Keratinocyte (primary cell): ENCODE measurements around the gene EEF1AKMT1. TPM values are rescaled to one million over a fixed set of nuclear protein-coding genes. Genes with fewer than 3 reads are reported as not detected.

Experiments used
- DNase-seq: peaks from one replicate; pipeline ENCODE4 v3.0.0-alpha.2; 2011; ENCODE audit warnings: low read depth, missing footprints, low spot score
- FAIRE-seq: peaks from 2 replicates; lab custom pipeline; 2011; peaks lifted over from hg19 to GRCh38; lab: Jason Lieb, UNC
- H2AFZ ChIP-seq: 2 replicates; pipeline ENCODE4 v1.6.0; 2012; ENCODE audit warnings: low read length, control low read depth, inconsistent platforms; ENCODE audit not compliant: control insufficient read depth
- H3K27ac ChIP-seq: 2 replicates; pipeline ENCODE4 v1.5.1; 2011; ENCODE audit warnings: low read length; ENCODE audit not compliant: control insufficient read depth, insufficient read depth
- H3K27me3 ChIP-seq: 3 replicates; pipeline ENCODE4 v1.6.0; 2011; ENCODE audit warnings: low read length; ENCODE audit not compliant: control insufficient read depth, insufficient read depth; ENCODE audit errors: extremely low read depth
- H3K36me3 ChIP-seq, 2 experiments: 2 replicates in 1 of 2; 3 replicates in 1 of 2; pipeline ENCODE4 v1.5.1; 2011; ENCODE audit warnings: low read length in 2 of 2, mild to moderate bottlenecking in 1 of 2; ENCODE audit not compliant: control insufficient read depth in 2 of 2, insufficient read depth in 2 of 2; ENCODE audit errors: extremely low read depth in 1 of 2
- H3K4me1 ChIP-seq: 3 replicates; pipeline ENCODE4 v1.5.1; 2011; ENCODE audit warnings: low read length; ENCODE audit not compliant: control insufficient read depth, insufficient read depth; ENCODE audit errors: extremely low read depth
- H3K4me2 ChIP-seq: 3 replicates; pipeline ENCODE4 v1.6.0; 2011; ENCODE audit warnings: low read depth, low read length; ENCODE audit not compliant: control insufficient read depth, insufficient read depth; ENCODE audit errors: extremely low read depth
- H3K4me3 ChIP-seq, 3 experiments: fragments of 200-600 bp in 1 of 3; sonication (generic) in 1 of 3; 2 replicates in 2 of 3; 3 replicates in 1 of 3; pipeline ENCODE4 v1.5.1; 2011 to 2016; ENCODE audit warnings: low read length in 3 of 3, mild to moderate bottlenecking in 3 of 3, control low read depth in 2 of 3, inconsistent platforms in 1 of 3, low read depth in 1 of 3, mixed read lengths in 1 of 3, mixed run types in 1 of 3, moderate library complexity in 1 of 3; ENCODE audit not compliant: control insufficient read depth in 2 of 3, insufficient read depth in 2 of 3; ENCODE audit errors: extremely low read depth in 1 of 3
- H3K79me2 ChIP-seq: 2 replicates; pipeline ENCODE4 v1.6.0; 2012; ENCODE audit warnings: low read length; ENCODE audit not compliant: control insufficient read depth, insufficient read depth
- H3K9ac ChIP-seq: 3 replicates; pipeline ENCODE4 v1.6.0; 2011; ENCODE audit warnings: low read length; ENCODE audit not compliant: control insufficient read depth, insufficient read depth; ENCODE audit errors: extremely low read depth
- H3K9me1 ChIP-seq: 3 replicates; pipeline ENCODE4 v1.6.0; 2011; ENCODE audit warnings: low read length; ENCODE audit not compliant: control insufficient read depth, insufficient read depth; ENCODE audit errors: extremely low read depth
- H3K9me3 ChIP-seq: 2 replicates; pipeline ENCODE4 v1.5.1; 2012; ENCODE audit warnings: low read depth, low read length; ENCODE audit not compliant: control insufficient read depth
- H4K20me1 ChIP-seq: 3 replicates; pipeline ENCODE4 v1.6.0; 2011; ENCODE audit warnings: low read length; ENCODE audit not compliant: control insufficient read depth, insufficient read depth; ENCODE audit errors: extremely low read depth
- EZH2 ChIP-seq: IDR thresholded peaks from one replicate; pipeline ENCODE4 v1.6.1; 2012; ENCODE audit warnings: inconsistent platforms, mild to moderate bottlenecking, low read length, moderate library complexity
- dilution Hi-C: fragments of 300-500 bp; cut with MboI; formaldehyde crosslinking; loops from one replicate; pipeline ENCODE4 v1.7.0; 2020; ENCODE audit warnings: low sequenced_read_pairs; ENCODE audit not compliant: extremely low pct_ligation_motif_present
- polyA plus RNA-seq, 5 experiments: library from polyadenylated mRNA; depleted of rRNA in 3 of 5; stranded (reverse) in 3 of 5; stranded (forward) in 1 of 5; unstranded in 1 of 5; fragments of >200 nt; gene quantifications; 1 replicate in 1 of 5; 2 replicates in 3 of 5; 3 replicates in 1 of 5; pipeline versions ENCODE4 v1.2.1 to v1.2.3, GENCODE V29; 2011 to 2012; ENCODE audit warnings: missing spikeins in 2 of 5, low read depth in 1 of 5, low replicate concordance in 1 of 5
- TF ChIP-seq, protein P1 (sequence below), 3 experiments: IDR thresholded peaks in 1 of 3; conservative IDR thresholded peaks in 1 of 3; optimal IDR thresholded peaks in 1 of 3; 2 replicates in 2 of 3; 3 replicates in 1 of 3; pipeline versions ENCODE3 to v1.5.1; 2011; ENCODE audit warnings: low read length in 3 of 3, mild to moderate bottlenecking in 3 of 3, moderate library complexity in 2 of 3, control low read depth in 1 of 3, inconsistent platforms in 1 of 3; ENCODE audit not compliant: insufficient read depth in 2 of 3; ENCODE audit errors: extremely low read depth in 1 of 3

EEF1AKMT1 gene
- polyA plus RNA-seq, 1 donor (not counting 4 experiments of a cell fraction or from before 2014, with no cell fraction given): 10.1 TPM

DNA sequence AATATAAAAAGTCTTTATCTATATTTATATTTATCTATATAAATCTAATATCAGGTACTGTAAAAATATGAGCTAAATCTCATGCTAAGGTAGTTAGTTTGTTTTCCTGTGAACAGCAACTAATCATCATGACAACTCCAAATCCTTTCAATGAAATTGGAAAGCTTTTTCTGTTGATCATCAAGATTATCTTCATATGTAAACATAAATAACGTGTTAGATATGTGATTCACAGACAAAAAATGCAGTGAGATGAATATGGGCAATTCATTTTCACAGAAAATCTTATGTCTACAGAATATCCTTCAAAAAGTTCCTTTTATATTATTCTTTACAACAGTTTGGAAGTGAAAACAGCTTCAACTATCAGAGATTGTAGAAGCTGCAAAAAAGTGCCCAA, 41.7 kb upstream of the EEF1AKMT1 start:
- Histone ChIP-seq H3K4me1 (peaks cover 16% of the 10 kb centered on the region), H3K9me3 (no peaks in the 10 kb centered on the region), H3K27ac (no peak overlapping the region), H3K4me3 (no peak overlapping the region), H3K4me2 (no peak overlapping the region), H2AFZ (no peak overlapping the region), H3K9ac (no peak overlapping the region), H3K79me2 (peaks cover 4% of the 10 kb centered on the region), H3K36me3 (no peaks in the 10 kb centered on the region), H3K27me3 (no peaks in the 10 kb centered on the region), H3K9me1 (no peaks in the 10 kb centered on the region), H4K20me1 (peaks cover 2% of the 10 kb centered on the region)
- dilution Hi-C loops: no loop called here
- TF ChIP-seq EZH2: no peak
- TF ChIP-seq, protein P1, sequence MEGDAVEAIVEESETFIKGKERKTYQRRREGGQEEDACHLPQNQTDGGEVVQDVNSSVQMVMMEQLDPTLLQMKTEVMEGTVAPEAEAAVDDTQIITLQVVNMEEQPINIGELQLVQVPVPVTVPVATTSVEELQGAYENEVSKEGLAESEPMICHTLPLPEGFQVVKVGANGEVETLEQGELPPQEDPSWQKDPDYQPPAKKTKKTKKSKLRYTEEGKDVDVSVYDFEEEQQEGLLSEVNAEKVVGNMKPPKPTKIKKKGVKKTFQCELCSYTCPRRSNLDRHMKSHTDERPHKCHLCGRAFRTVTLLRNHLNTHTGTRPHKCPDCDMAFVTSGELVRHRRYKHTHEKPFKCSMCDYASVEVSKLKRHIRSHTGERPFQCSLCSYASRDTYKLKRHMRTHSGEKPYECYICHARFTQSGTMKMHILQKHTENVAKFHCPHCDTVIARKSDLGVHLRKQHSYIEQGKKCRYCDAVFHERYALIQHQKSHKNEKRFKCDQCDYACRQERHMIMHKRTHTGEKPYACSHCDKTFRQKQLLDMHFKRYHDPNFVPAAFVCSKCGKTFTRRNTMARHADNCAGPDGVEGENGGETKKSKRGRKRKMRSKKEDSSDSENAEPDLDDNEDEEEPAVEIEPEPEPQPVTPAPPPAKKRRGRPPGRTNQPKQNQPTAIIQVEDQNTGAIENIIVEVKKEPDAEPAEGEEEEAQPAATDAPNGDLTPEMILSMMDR (optimal IDR thresholded peaks at IDR 0.05 in 1 of 3, IDR thresholded peaks at IDR 0.05 in 1 of 3, conservative IDR thresholded peaks at IDR 0.05 in 1 of 3; ENCODE audit: extremely low read depth in 1 of 3, insufficient read depth in 2 of 3, low read length in 3 of 3): no peak
- DNase-seq: no peak
- FAIRE-seq: no peak

DNA sequence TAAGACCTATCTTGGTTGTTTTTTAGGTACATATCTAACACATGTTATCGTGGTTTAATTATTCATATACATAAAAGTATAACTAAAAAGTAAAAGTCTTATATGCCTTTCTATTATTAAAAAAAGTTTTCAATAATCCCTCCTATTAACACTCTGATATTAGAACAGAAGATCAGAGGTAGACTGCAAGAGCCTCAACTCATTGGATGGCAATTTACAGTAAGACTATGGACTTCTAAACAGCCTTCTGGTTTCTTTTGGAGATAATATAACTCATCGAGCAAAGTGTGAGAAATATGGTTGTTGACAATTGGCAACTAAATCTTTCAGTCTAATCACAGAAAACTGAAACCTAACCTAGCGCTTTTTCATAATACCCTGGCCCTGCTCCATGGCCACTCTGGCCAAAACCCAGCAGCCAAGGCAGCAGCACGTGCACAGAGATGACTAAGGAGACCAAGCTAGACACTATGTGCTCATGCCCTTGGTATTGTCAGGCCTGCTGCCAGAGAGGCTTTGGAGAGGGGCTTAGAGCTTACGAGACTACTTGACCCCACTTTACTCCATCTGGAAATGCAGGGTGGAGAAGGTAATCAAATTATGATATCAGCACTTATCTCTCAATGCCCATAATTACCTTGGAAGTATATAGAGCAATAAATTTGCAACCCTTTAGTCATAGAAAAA, 40.6 kb upstream of the EEF1AKMT1 start:
- dilution Hi-C loops: no loop called here
- Histone ChIP-seq H3K9me1 (no peaks in the 10 kb centered on the region), H3K9ac (no peak overlapping the region), H3K4me1 (peaks cover 16% of the 10 kb centered on the region), H4K20me1 (peaks cover 2% of the 10 kb centered on the region), H3K36me3 (peaks cover 0 to under 1% of the 10 kb centered on the region in 2 experiments), H3K9me3 (no peaks in the 10 kb centered on the region), H3K27me3 (no peaks in the 10 kb centered on the region), H3K4me3 (no peak overlapping the region), H3K27ac (peak overlapping the region; percentile 9), H3K79me2 (peaks cover 4% of the 10 kb centered on the region), H2AFZ (no peak overlapping the region), H3K4me2 (peak overlapping the region; percentile 13)
- FAIRE-seq: peak; percentile 80
- TF ChIP-seq EZH2: no peak
- TF ChIP-seq, protein P1 (optimal IDR thresholded peaks at IDR 0.05 in 1 of 3, IDR thresholded peaks at IDR 0.05 in 1 of 3, conservative IDR thresholded peaks at IDR 0.05 in 1 of 3; ENCODE audit: extremely low read depth in 1 of 3, insufficient read depth in 2 of 3, low read length in 3 of 3): no peak
- no peak for DNase-seq
